HL-60/S4 treated with retinoic acid at 250 ng/mL for 4 days and 3 days (cell line): Measurements from ENCODE around the gene TOLLIP.

ENCODE experiments used
- in situ Hi-C: fragments of 300-500 bp; cut with MboI; formaldehyde crosslinking; loops from 2 replicates; pipeline ENCODE4 v1.7.0; 2022; ENCODE audit warnings: low sequenced_read_pairs

The TOLLIP gene

GRCh38 chr11:1300121-1300520 lies 9.3 kb downstream of the TOLLIP start:
- in situ Hi-C loops: no loop called here

- in situ Hi-C loops: no loop called here
Observed at GRCh38 chr11:1299621-1300020, 9.8 kb downstream of the TOLLIP start.

- in situ Hi-C loops: no loop called here
Observed at GRCh38 chr11:1298695-1299492, 10.5 kb downstream of the TOLLIP start.

DNA sequence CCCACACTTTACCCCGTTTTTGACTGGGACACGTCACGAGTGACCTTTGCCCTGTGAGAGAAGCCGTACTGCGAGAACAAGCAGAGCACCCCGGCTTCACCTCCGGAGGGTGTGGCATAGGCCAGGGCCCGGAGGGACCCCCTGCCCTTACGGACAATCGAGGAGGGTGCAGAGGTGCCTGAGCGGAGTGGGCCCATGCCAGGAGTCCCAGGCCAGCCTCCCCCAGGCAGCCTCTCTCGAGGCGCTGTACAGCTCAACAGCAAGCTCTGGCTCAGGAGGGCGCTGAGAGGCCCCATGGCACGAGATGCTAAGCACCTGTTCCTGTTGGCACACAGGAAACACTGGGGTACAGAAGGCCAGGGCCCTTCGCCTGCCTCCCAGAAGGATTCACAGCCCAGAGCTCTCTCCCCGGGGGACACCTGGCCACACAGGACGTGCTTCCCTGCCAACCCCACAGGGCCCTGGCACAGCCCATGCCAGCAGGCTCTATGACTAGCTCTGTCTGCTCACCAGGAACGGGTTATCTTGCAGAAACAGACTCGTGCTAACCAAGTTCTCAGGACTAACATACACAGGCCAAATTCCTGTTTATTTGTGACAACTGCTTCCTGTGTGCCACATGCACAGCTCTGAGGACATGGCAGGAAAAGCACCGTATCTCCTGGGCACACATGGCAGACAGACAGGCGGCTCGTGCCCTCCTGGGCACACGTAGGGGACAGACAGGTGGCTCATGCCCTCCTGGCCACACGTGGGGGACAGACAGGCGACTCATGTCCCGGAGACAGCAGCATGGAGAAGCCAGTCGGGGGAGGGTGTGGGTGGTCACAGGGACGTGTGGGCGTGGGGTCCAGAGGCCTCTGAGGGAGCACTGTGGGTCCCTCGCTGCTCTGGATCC lies 11.6 kb downstream of the TOLLIP start:
- in situ Hi-C loops: no loop called here

DNA sequence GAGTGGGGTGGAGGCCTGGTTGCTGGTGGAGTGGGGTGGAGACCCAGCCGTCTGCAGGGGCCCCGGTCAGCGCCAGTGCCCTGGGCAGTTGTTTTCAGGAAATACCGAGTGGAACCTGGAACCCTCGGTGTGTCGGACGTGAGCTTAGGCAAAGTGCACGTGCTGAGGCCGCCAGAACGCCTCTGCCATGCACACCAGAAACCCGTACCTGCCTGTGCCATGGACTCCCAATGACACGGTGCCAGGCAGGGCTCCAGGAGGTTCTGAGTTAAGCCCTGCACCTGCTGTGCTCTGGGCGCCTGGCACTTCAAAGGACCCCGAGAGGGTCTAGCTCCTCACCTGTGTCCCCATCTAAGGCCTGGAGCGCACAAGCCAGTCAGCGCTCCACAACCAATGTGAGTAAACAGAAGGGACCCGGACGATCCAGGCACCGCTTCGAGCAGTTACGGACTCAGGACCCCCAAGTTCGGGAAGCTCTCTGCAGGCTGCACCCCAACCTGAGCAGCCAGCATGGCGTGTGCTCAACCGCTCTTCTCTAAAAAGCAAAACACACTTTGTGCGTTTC lies 12.3 kb downstream of the TOLLIP start:
- in situ Hi-C loops: no loop called here

- in situ Hi-C loops: no loop called here
Observed at GRCh38 chr11:1296287-1296686, 13.1 kb downstream of the TOLLIP start.

GRCh38 chr11:1295591-1295990 lies 13.8 kb downstream of the TOLLIP start:
- in situ Hi-C loops: no loop called here

DNA sequence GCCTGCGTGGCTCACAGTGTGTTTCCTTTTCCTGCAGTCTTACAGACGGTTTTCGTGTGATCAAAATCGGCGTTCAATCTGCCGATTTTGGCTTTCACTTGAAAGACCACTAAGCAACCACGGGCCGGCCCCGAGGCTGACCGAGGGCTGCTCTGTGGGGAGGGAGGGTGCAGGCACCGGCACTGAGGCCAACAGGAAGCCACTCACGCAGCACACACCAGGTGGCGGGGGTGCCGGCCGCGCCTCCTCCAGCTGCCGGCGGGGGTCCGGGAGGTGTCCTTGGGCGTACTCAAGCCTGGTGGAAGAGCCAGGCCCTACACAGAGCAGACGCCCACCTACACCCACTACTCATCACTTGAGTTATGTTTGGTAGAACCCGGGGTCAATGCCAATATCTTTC lies 14.3 kb downstream of the TOLLIP start:
- in situ Hi-C loops: no loop called here

GRCh38 chr11:1293619-1294015 lies 15.8 kb downstream of the TOLLIP start:
- in situ Hi-C loops: no loop called here

GRCh38 chr11:1292644-1293618 lies 16.5 kb downstream of the TOLLIP start:
- in situ Hi-C loops: no loop called here

DNA sequence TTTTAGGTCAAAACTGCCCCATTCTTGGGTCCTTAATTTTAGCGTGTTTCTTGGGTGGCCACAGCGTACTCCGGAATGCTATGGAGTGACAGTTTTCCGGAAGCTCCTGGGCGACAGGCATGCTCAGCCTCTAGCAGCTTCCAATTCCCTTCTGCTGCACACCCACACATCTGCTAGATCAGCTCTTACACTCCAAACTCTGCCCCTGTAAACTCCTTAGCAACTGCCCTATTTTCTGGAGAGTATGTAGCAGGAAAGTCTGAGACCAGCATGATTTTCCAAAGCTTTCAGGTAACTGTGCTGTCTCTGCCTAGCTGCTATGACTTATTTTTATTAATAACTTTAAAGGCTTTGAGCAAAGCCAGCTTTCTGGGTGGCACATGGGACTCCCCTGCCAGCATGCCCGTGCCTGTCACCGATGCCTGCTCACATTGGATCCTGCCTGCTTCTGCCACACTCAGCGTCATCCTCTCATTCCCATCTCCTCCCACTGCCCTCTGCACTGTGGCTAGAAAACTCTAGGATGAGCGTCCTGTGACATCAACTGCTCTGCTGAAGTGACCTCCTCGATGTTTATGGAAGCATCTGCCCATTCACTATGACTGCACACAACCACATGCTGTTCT lies 17.3 kb downstream of the TOLLIP start:
- in situ Hi-C loops: no loop called here

DNA sequence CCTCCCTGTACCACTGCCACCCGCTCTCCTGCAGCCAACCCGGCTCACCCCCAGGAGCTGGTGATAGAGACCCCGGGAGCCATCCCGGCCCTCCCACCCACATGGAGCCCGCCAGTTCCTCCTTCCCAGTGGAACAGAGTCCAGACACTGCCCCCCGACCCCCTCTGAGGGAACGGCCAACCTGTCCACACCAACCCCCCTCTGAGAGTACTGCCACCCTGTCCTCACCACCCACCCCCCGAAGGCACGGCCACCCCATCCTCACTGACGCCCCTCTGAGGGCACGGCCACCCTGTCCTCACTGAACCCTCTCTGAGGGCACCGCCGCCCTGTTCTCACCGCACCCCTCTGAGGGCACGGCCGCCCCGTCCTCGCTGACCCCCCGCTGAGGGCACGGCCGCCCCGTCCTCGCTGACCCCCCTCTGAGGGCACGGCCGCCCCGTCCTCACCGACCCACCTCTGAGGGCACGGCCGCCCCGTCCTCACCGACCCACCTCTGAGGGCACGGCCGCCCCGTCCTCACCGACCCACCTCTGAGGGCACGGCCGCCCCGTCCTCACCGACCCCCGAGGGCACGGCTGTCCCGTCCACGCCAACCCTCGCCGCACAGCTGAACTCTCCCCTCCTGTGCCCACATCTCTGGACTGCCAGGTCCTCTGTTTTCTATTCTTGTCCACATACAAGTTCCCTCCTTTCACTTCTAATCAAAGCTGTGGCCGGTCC lies 18.0 kb downstream of the TOLLIP start:
- in situ Hi-C loops: no loop called here

GRCh38 chr11:1290052-1291040 lies 19.1 kb downstream of the TOLLIP start:
- in situ Hi-C loops: no loop called here

- in situ Hi-C loops: no loop called here
Observed at GRCh38 chr11:1289211-1289935, 20.1 kb downstream of the TOLLIP start.

- in situ Hi-C loops: no loop called here
Observed at GRCh38 chr11:1288426-1289151, 20.8 kb downstream of the TOLLIP start.

GRCh38 chr11:1287928-1288327 lies 21.5 kb downstream of the TOLLIP start:
- in situ Hi-C loops: no loop called here

GRCh38 chr11:1285876-1286275 lies 23.6 kb downstream of the TOLLIP start:
- in situ Hi-C loops: no loop called here
